ENCODE data around the gene TEX19.
"Not testable (repeated sequence)": the region's sequence is repeated elsewhere in the genome, so short reads cannot be mapped to it uniquely, and the experiment has no call there.

The TEX19 gene

GRCh38 chr17:82380860-82381702 is 22.0 kb downstream of the TEX19 start:
- peaks cover 0 to 12% of the 10 kb centered on the region in 2 donors for H3K4me1 ChIP-seq (ENCODE audit: control insufficient read depth in 2 of 2, insufficient read depth in 2 of 2, low read length in 2 of 2)
- H3K36me3 ChIP-seq (ENCODE audit: control insufficient read depth in 2 of 2, insufficient read depth in 2 of 2, low read length in 2 of 2) = no peaks in the 10 kb centered on the region
- no peak overlapping the region for H3K9ac ChIP-seq (ENCODE audit: low read depth in 1 of 2, low read length in 2 of 2)

GRCh38 chr17:82381703-82382009 is 22.6 kb downstream of the TEX19 start:
- not testable (repeated sequence) for H3K9me3 ChIP-seq (ENCODE audit: control insufficient read depth in 2 of 2, low read length in 2 of 2); H3K9ac ChIP-seq (ENCODE audit: low read depth in 1 of 2, low read length in 2 of 2); H3K36me3 ChIP-seq (ENCODE audit: control insufficient read depth in 2 of 2, insufficient read depth in 2 of 2, low read length in 2 of 2); H3K27ac ChIP-seq (ENCODE audit: low read depth in 2 of 2, low read length in 2 of 2); H3K4me3 ChIP-seq (ENCODE audit: low read length in 2 of 2)
- Histone ChIP-seq H3K27me3 (ENCODE audit: control insufficient read depth in 2 of 2, insufficient read depth in 2 of 2, low read length in 2 of 2) (peaks cover 14 to 24% of the 10 kb centered on the region in 2 donors), H3K4me1 (ENCODE audit: control insufficient read depth in 2 of 2, insufficient read depth in 2 of 2, low read length in 2 of 2) (peaks cover 0 to 14% of the 10 kb centered on the region in 2 donors)

More at GRCh38 chr17:82380860-82381702, 22.0 kb downstream of the TEX19 start:
- H3K9me3 ChIP-seq (ENCODE audit: control insufficient read depth in 2 of 2, low read length in 2 of 2) = no peaks in the 10 kb centered on the region
- H3K4me3 ChIP-seq (ENCODE audit: low read length in 2 of 2) = no peak overlapping the region
- no peak overlapping the region for H3K27ac ChIP-seq (ENCODE audit: low read depth in 2 of 2, low read length in 2 of 2)
- H3K27me3 ChIP-seq (ENCODE audit: control insufficient read depth in 2 of 2, insufficient read depth in 2 of 2, low read length in 2 of 2) = peaks cover 11 to 19% of the 10 kb centered on the region in 2 donors

- H3K9ac ChIP-seq (ENCODE audit: low read depth in 1 of 2, low read length in 2 of 2); H3K27ac ChIP-seq (ENCODE audit: low read depth in 2 of 2, low read length in 2 of 2); H3K4me3 ChIP-seq (ENCODE audit: low read length in 2 of 2); H3K36me3 ChIP-seq (ENCODE audit: control insufficient read depth in 2 of 2, insufficient read depth in 2 of 2, low read length in 2 of 2); H3K9me3 ChIP-seq (ENCODE audit: control insufficient read depth in 2 of 2, low read length in 2 of 2): not testable (repeated sequence)
- Histone ChIP-seq H3K27me3 (ENCODE audit: control insufficient read depth in 2 of 2, insufficient read depth in 2 of 2, low read length in 2 of 2) (peaks cover 18 to 32% of the 10 kb centered on the region in 2 donors), H3K4me1 (ENCODE audit: control insufficient read depth in 2 of 2, insufficient read depth in 2 of 2, low read length in 2 of 2) (peaks cover 5 to 19% of the 10 kb centered on the region in 2 donors)
Measured at GRCh38 chr17:82382220-82382932, 23.3 kb downstream of the TEX19 start.

GRCh38 chr17:82382933-82383255 is 23.8 kb downstream of the TEX19 start:
- H3K9me3 ChIP-seq (ENCODE audit: control insufficient read depth in 2 of 2, low read length in 2 of 2) = no peaks in the 10 kb centered on the region
- no peak overlapping the region for H3K4me3 ChIP-seq (ENCODE audit: low read length in 2 of 2)
- no peak overlapping the region for H3K9ac ChIP-seq (ENCODE audit: low read depth in 1 of 2, low read length in 2 of 2)
- H3K27me3 ChIP-seq (ENCODE audit: control insufficient read depth in 2 of 2, insufficient read depth in 2 of 2, low read length in 2 of 2) = peaks cover 22 to 37% of the 10 kb centered on the region in 2 donors
- H3K36me3 ChIP-seq (ENCODE audit: control insufficient read depth in 2 of 2, insufficient read depth in 2 of 2, low read length in 2 of 2) = no peaks in the 10 kb centered on the region
- peaks cover 5 to 19% of the 10 kb centered on the region in 2 donors for H3K4me1 ChIP-seq (ENCODE audit: control insufficient read depth in 2 of 2, insufficient read depth in 2 of 2, low read length in 2 of 2)
- H3K27ac ChIP-seq (ENCODE audit: low read depth in 2 of 2, low read length in 2 of 2) = no peak overlapping the region

- H3K36me3 ChIP-seq (ENCODE audit: control insufficient read depth in 2 of 2, insufficient read depth in 2 of 2, low read length in 2 of 2) = no peaks in the 10 kb centered on the region
- no peak overlapping the region for H3K27ac ChIP-seq (ENCODE audit: low read depth in 2 of 2, low read length in 2 of 2)
- H3K9ac ChIP-seq (ENCODE audit: low read depth in 1 of 2, low read length in 2 of 2) = no peak overlapping the region
- no peaks in the 10 kb centered on the region for H3K9me3 ChIP-seq (ENCODE audit: control insufficient read depth in 2 of 2, low read length in 2 of 2)
- no peak overlapping the region for H3K4me3 ChIP-seq (ENCODE audit: low read length in 2 of 2)
- peaks cover 5 to 19% of the 10 kb centered on the region in 2 donors for H3K4me1 ChIP-seq (ENCODE audit: control insufficient read depth in 2 of 2, insufficient read depth in 2 of 2, low read length in 2 of 2)
- H3K27me3 ChIP-seq (ENCODE audit: control insufficient read depth in 2 of 2, insufficient read depth in 2 of 2, low read length in 2 of 2) = peaks cover 25 to 42% of the 10 kb centered on the region in 2 donors
Measured at GRCh38 chr17:82383411-82383810, 24.4 kb downstream of the TEX19 start.

- H3K4me1 ChIP-seq (ENCODE audit: control insufficient read depth in 2 of 2, insufficient read depth in 2 of 2, low read length in 2 of 2) = peaks cover 5 to 19% of the 10 kb centered on the region in 2 donors
- H3K9ac ChIP-seq (ENCODE audit: low read depth in 1 of 2, low read length in 2 of 2) = no peak overlapping the region
- no peaks in the 10 kb centered on the region for H3K36me3 ChIP-seq (ENCODE audit: control insufficient read depth in 2 of 2, insufficient read depth in 2 of 2, low read length in 2 of 2)
- H3K9me3 ChIP-seq (ENCODE audit: control insufficient read depth in 2 of 2, low read length in 2 of 2) = no peaks in the 10 kb centered on the region
- H3K27ac ChIP-seq (ENCODE audit: low read depth in 2 of 2, low read length in 2 of 2) = no peak overlapping the region
- H3K4me3 ChIP-seq (ENCODE audit: low read length in 2 of 2) = no peak overlapping the region
- peaks cover 23 to 40% of the 10 kb centered on the region in 2 donors for H3K27me3 ChIP-seq (ENCODE audit: control insufficient read depth in 2 of 2, insufficient read depth in 2 of 2, low read length in 2 of 2)
Measured at GRCh38 chr17:82384051-82384729, 25.1 kb downstream of the TEX19 start.

- no peaks in the 10 kb centered on the region for H3K9me3 ChIP-seq (ENCODE audit: control insufficient read depth in 2 of 2, low read length in 2 of 2)
- no peak overlapping the region for H3K27ac ChIP-seq (ENCODE audit: low read depth in 2 of 2, low read length in 2 of 2)
- no peak overlapping the region for H3K4me3 ChIP-seq (ENCODE audit: low read length in 2 of 2)
- H3K36me3 ChIP-seq (ENCODE audit: control insufficient read depth in 2 of 2, insufficient read depth in 2 of 2, low read length in 2 of 2) = no peaks in the 10 kb centered on the region
- no peak overlapping the region for H3K9ac ChIP-seq (ENCODE audit: low read depth in 1 of 2, low read length in 2 of 2)
- H3K27me3 ChIP-seq (ENCODE audit: control insufficient read depth in 2 of 2, insufficient read depth in 2 of 2, low read length in 2 of 2) = peaks cover 23 to 40% of the 10 kb centered on the region in 2 donors
- peaks cover 5 to 19% of the 10 kb centered on the region in 2 donors for H3K4me1 ChIP-seq (ENCODE audit: control insufficient read depth in 2 of 2, insufficient read depth in 2 of 2, low read length in 2 of 2)
Measured at GRCh38 chr17:82384730-82385481, 25.9 kb downstream of the TEX19 start.

GRCh38 chr17:82385559-82386254 is 26.7 kb downstream of the TEX19 start:
- Histone ChIP-seq H3K4me3 (ENCODE audit: low read length in 2 of 2) (no peak overlapping the region), H3K27me3 (ENCODE audit: control insufficient read depth in 2 of 2, insufficient read depth in 2 of 2, low read length in 2 of 2) (peaks cover 23 to 40% of the 10 kb centered on the region in 2 donors), H3K9me3 (ENCODE audit: control insufficient read depth in 2 of 2, low read length in 2 of 2) (no peaks in the 10 kb centered on the region), H3K9ac (ENCODE audit: low read depth in 1 of 2, low read length in 2 of 2) (no peak overlapping the region), H3K4me1 (ENCODE audit: control insufficient read depth in 2 of 2, insufficient read depth in 2 of 2, low read length in 2 of 2) (peaks cover 5 to 19% of the 10 kb centered on the region in 2 donors), H3K36me3 (ENCODE audit: control insufficient read depth in 2 of 2, insufficient read depth in 2 of 2, low read length in 2 of 2) (no peaks in the 10 kb centered on the region), H3K27ac (ENCODE audit: low read depth in 2 of 2, low read length in 2 of 2) (no peak overlapping the region)

GRCh38 chr17:82386255-82386831 is 27.3 kb downstream of the TEX19 start:
- Histone ChIP-seq H3K27ac (ENCODE audit: low read depth in 2 of 2, low read length in 2 of 2) (no peak overlapping the region), H3K9ac (ENCODE audit: low read depth in 1 of 2, low read length in 2 of 2) (no peak overlapping the region), H3K27me3 (ENCODE audit: control insufficient read depth in 2 of 2, insufficient read depth in 2 of 2, low read length in 2 of 2) (peaks cover 23 to 38% of the 10 kb centered on the region in 2 donors), H3K4me3 (ENCODE audit: low read length in 2 of 2) (no peak overlapping the region), H3K9me3 (ENCODE audit: control insufficient read depth in 2 of 2, low read length in 2 of 2) (no peaks in the 10 kb centered on the region), H3K4me1 (ENCODE audit: control insufficient read depth in 2 of 2, insufficient read depth in 2 of 2, low read length in 2 of 2) (peaks cover 5 to 17% of the 10 kb centered on the region in 2 donors), H3K36me3 (ENCODE audit: control insufficient read depth in 2 of 2, insufficient read depth in 2 of 2, low read length in 2 of 2) (no peaks in the 10 kb centered on the region)
